Kasumi-1 (cell line): ENCODE measurements around the gene SSR1.
A peak's percentile ranks its signal among the peaks of the same experiment; 100 is the strongest.
"Not testable (repeated sequence)": the region's sequence is repeated elsewhere in the genome, so short reads cannot be mapped to it uniquely, and the experiment has no call there.

Experiments
- DNase-seq, 2 experiments: peaks; one replicate each; lab custom pipeline; 2025; lab: John Stamatoyannopoulos, UW

The SSR1 gene

GRCh38 chr6:7317538-7317937 lies 4.5 kb upstream of the SSR1 start:
- no peak for DNase-seq

GRCh38 chr6:7316658-7317533 lies 3.9 kb upstream of the SSR1 start:
- no peak for DNase-seq

- DNase-seq: no peak
Observed at GRCh38 chr6:7315948-7316365, 3.0 kb upstream of the SSR1 start.

- DNase-seq: not testable (repeated sequence)
Observed at GRCh38 chr6:7315087-7315947, 2.3 kb upstream of the SSR1 start.

GRCh38 chr6:7314414-7314813 lies 1.4 kb upstream of the SSR1 start:
- DNase-seq: no peak

- DNase-seq: no peak
Observed at GRCh38 chr6:7313505-7314165, 636 bp upstream of the SSR1 start.

- DNase-seq: peak; percentile 17 to 26
Observed at GRCh38 chr6:7311917-7312615, 933 bp downstream of the SSR1 start.

- no peak for DNase-seq
Observed at GRCh38 chr6:7311176-7311575, 1.8 kb downstream of the SSR1 start.

GRCh38 chr6:7309050-7309449 lies 3.9 kb downstream of the SSR1 start:
- DNase-seq: no peak

- DNase-seq: no peak
Observed at GRCh38 chr6:7307533-7307932, 5.5 kb downstream of the SSR1 start.

GRCh38 chr6:7304821-7305220 lies 8.2 kb downstream of the SSR1 start:
- DNase-seq: no peak

GRCh38 chr6:7301702-7302101 lies 11.3 kb downstream of the SSR1 start:
- DNase-seq: no peak

- DNase-seq: no peak
Observed at GRCh38 chr6:7300926-7301325, 12.1 kb downstream of the SSR1 start.

- DNase-seq: no peak
Observed at GRCh38 chr6:7298113-7298512, 14.9 kb downstream of the SSR1 start.

GRCh38 chr6:7296602-7297001 lies 16.4 kb downstream of the SSR1 start:
- DNase-seq: no peak

GRCh38 chr6:7295916-7296315 lies 17.1 kb downstream of the SSR1 start:
- no peak for DNase-seq

- no peak for DNase-seq
Observed at GRCh38 chr6:7292596-7293255, 20.3 kb downstream of the SSR1 start.

- no peak for DNase-seq
Observed at GRCh38 chr6:7290079-7290478, 22.9 kb downstream of the SSR1 start.

- no peak for DNase-seq
Observed at GRCh38 chr6:7285416-7285815, 27.6 kb downstream of the SSR1 start.

- no peak for DNase-seq
Observed at GRCh38 chr6:7283676-7284075, 29.3 kb downstream of the SSR1 start.
